WERI-Rb-1 (cell line): Measurements from ENCODE around the gene MROH9.

Experiments
- DNase-seq: peaks from one replicate; pipeline ENCODE4 v3.0.0-alpha.2; 2020
- H3K27ac ChIP-seq: fragments of 250-450 bp; sonication (Bioruptor Pico); 2 replicates; pipeline ENCODE4 v1.5.1; 2020; ENCODE audit warnings: mild to moderate bottlenecking, moderate library complexity
- H3K27me3 ChIP-seq: fragments of 250-450 bp; sonication (Bioruptor Pico); 2 replicates; pipeline ENCODE4 v1.5.1; 2021; ENCODE audit warnings: mild to moderate bottlenecking, low read depth, moderate library complexity; ENCODE audit not compliant: insufficient read depth, severe bottlenecking
- H3K36me3 ChIP-seq: fragments of 250-450 bp; sonication (Bioruptor Pico); 2 replicates; pipeline ENCODE4 v1.5.1; 2020; ENCODE audit warnings: mild to moderate bottlenecking, moderate library complexity
- H3K4me3 ChIP-seq: 2 replicates; pipeline ENCODE4 v1.5.1; 2011; ENCODE audit warnings: low read depth, mild to moderate bottlenecking, control low read depth, low read length
- H3K9me3 ChIP-seq: fragments of 250-450 bp; sonication (Bioruptor Pico); 2 replicates; pipeline ENCODE4 v1.5.1; 2021; ENCODE audit warnings: mild to moderate bottlenecking, moderate library complexity; ENCODE audit not compliant: severe bottlenecking
- CTCF ChIP-seq: IDR thresholded peaks from 2 replicates; pipeline ENCODE4 v1.5.1; 2011; ENCODE audit warnings: low read depth, mild to moderate bottlenecking, control low read depth, inconsistent platforms, low read length

Gene MROH9

GRCh38 chr1:171113382-171113781 is 178.0 kb downstream of the MROH9 start:
- TF ChIP-seq CTCF: no peak
- H3K27ac ChIP-seq: no peak overlapping the region

More at GRCh38 chr1:171113382-171113781, 178.0 kb downstream of the MROH9 start:
- no peaks in the 10 kb centered on the region for H3K9me3 ChIP-seq
- no peaks in the 10 kb centered on the region for H3K27me3 ChIP-seq
- H3K36me3 ChIP-seq: no peaks in the 10 kb centered on the region
- no peak for DNase-seq
- no peak overlapping the region for H3K4me3 ChIP-seq
